Ectodermal cell (in vitro differentiated cells): ENCODE data around the gene DIP2C.
"Not testable (repeated sequence)": the region's sequence is repeated elsewhere in the genome, so short reads cannot be mapped to it uniquely, and the experiment has no call there.

Source experiments
- H3K27ac ChIP-seq: 2 replicates; pipeline ENCODE4 v1.7.0; 2013; ENCODE audit warnings: mild to moderate bottlenecking, low read depth, low read length; ENCODE audit not compliant: insufficient read depth, poor library complexity, severe bottlenecking
- H3K27me3 ChIP-seq: 2 replicates; pipeline ENCODE4 v1.7.0; 2013; ENCODE audit warnings: mild to moderate bottlenecking, low read length; ENCODE audit not compliant: insufficient read depth, control insufficient read depth, poor library complexity, severe bottlenecking
- H3K36me3 ChIP-seq: one replicate; pipeline ENCODE4 v1.7.0; 2013; ENCODE audit warnings: low read length; ENCODE audit not compliant: control insufficient read depth, insufficient read depth
- H3K4me1 ChIP-seq: one replicate; pipeline ENCODE4 v1.7.0; 2013; ENCODE audit warnings: low read length; ENCODE audit not compliant: control insufficient read depth, insufficient read depth
- H3K4me3 ChIP-seq: 2 replicates; pipeline ENCODE4 v1.7.0; 2013; ENCODE audit warnings: low read depth, low read length, control low read depth; ENCODE audit not compliant: insufficient read depth
- H3K9me3 ChIP-seq: 2 replicates; pipeline ENCODE4 v1.7.0; 2013; ENCODE audit warnings: mild to moderate bottlenecking, low read length, moderate library complexity; ENCODE audit not compliant: control insufficient read depth
- WGBS, 2 experiments: methylation state at CpG; one replicate each; pipeline ENCODE4 v1.1.7; 2013; ENCODE audit warnings: missing lambda C conversion rate in 2 of 2; 5-methylcytosine and 5-hydroxymethylcytosine counted together

Gene DIP2C

GRCh38 chr10:661597-662222 is 27.8 kb downstream of the DIP2C start:
- Histone ChIP-seq H3K27ac (no peak overlapping the region), H3K27me3 (no peaks in the 10 kb centered on the region), H3K9me3 (no peaks in the 10 kb centered on the region), H3K36me3 (no peaks in the 10 kb centered on the region), H3K4me1 (peaks cover 26% of the 10 kb centered on the region), H3K4me3 (no peak overlapping the region)
- WGBS, 2 experiments = 56 to 59% methylated on average over 16 of the region's 16 CpGs

- Histone ChIP-seq H3K4me3 (no peak overlapping the region), H3K27ac (no peak overlapping the region), H3K9me3 (no peaks in the 10 kb centered on the region), H3K4me1 (peaks cover 26% of the 10 kb centered on the region), H3K27me3 (no peaks in the 10 kb centered on the region), H3K36me3 (no peaks in the 10 kb centered on the region)
- WGBS, 2 experiments = 89 to 90% methylated on average over 14 of the region's 14 CpGs
These were observed 28.4 kb downstream of the DIP2C start for GRCh38 chr10:660970-661596.

GRCh38 chr10:660413-660969 is 29.0 kb downstream of the DIP2C start:
- Histone ChIP-seq H3K4me3 (no peak overlapping the region), H3K4me1 (peaks cover 26% of the 10 kb centered on the region)
- 93 to 94% methylated on average over 6 of the region's 6 CpGs for WGBS, 2 experiments

GRCh38 chr10:659688-660141 is 29.8 kb downstream of the DIP2C start:
- peaks cover 26% of the 10 kb centered on the region for H3K4me1 ChIP-seq
- H3K9me3 ChIP-seq = no peaks in the 10 kb centered on the region
- H3K4me3 ChIP-seq = no peak overlapping the region
- H3K27me3 ChIP-seq = no peaks in the 10 kb centered on the region
- no peak overlapping the region for H3K27ac ChIP-seq
- H3K36me3 ChIP-seq = no peaks in the 10 kb centered on the region
- 91 to 92% methylated on average over 9 of the region's 9 CpGs for WGBS, 2 experiments

More at GRCh38 chr10:660413-660969, 29.0 kb downstream of the DIP2C start:
- no peaks in the 10 kb centered on the region for H3K36me3 ChIP-seq
- no peak overlapping the region for H3K27ac ChIP-seq
- no peaks in the 10 kb centered on the region for H3K27me3 ChIP-seq
- no peaks in the 10 kb centered on the region for H3K9me3 ChIP-seq

- not testable (repeated sequence) for H3K27me3 ChIP-seq, H3K27ac ChIP-seq, H3K9me3 ChIP-seq, H3K36me3 ChIP-seq, H3K4me3 ChIP-seq
- 96 to 97% methylated on average over 9 of the region's 11 CpGs for WGBS, 2 experiments
- peaks cover 16% of the 10 kb centered on the region for H3K4me1 ChIP-seq
These were observed 31.6 kb downstream of the DIP2C start for GRCh38 chr10:657816-658350.

- Histone ChIP-seq H3K4me1 (peaks cover 13% of the 10 kb centered on the region), H3K4me3 (no peak overlapping the region), H3K27me3 (no peaks in the 10 kb centered on the region), H3K27ac (no peak overlapping the region), H3K9me3 (no peaks in the 10 kb centered on the region), H3K36me3 (no peaks in the 10 kb centered on the region)
- WGBS, 2 experiments = 72% methylated on average over 4 of the region's 5 CpGs
These were observed 32.6 kb downstream of the DIP2C start for GRCh38 chr10:656883-657282.

- no peaks in the 10 kb centered on the region for H3K9me3 ChIP-seq
- whole genome bisulfite sequencing, 2 experiments = 93 to 94% methylated on average over 8 of the region's 8 CpGs
- no peaks in the 10 kb centered on the region for H3K27me3 ChIP-seq
- H3K4me1 ChIP-seq = peaks cover 4% of the 10 kb centered on the region
- no peak overlapping the region for H3K27ac ChIP-seq
- no peak overlapping the region for H3K4me3 ChIP-seq
- no peaks in the 10 kb centered on the region for H3K36me3 ChIP-seq
These were observed 34.3 kb downstream of the DIP2C start for GRCh38 chr10:655184-655583.

- Histone ChIP-seq H3K4me3 (no peak overlapping the region), H3K27ac (no peak overlapping the region), H3K36me3 (no peaks in the 10 kb centered on the region), H3K4me1 (peaks cover 4% of the 10 kb centered on the region), H3K27me3 (no peaks in the 10 kb centered on the region), H3K9me3 (no peaks in the 10 kb centered on the region)
- 93 to 95% methylated on average over 6 of the region's 6 CpGs for WGBS, 2 experiments
These were observed 34.8 kb downstream of the DIP2C start for GRCh38 chr10:654647-654996.

GRCh38 chr10:653991-654646 is 35.3 kb downstream of the DIP2C start:
- Histone ChIP-seq H3K36me3 (no peaks in the 10 kb centered on the region), H3K27me3 (no peaks in the 10 kb centered on the region), H3K9me3 (no peaks in the 10 kb centered on the region), H3K4me3 (no peak overlapping the region), H3K4me1 (peaks cover 4% of the 10 kb centered on the region), H3K27ac (no peak overlapping the region)
- WGBS, 2 experiments = 86 to 87% methylated on average over 13 of the region's 13 CpGs

- WGBS, 2 experiments = 92% methylated on average over 12 to 13 of the region's 13 CpGs
- H3K36me3 ChIP-seq, H3K27me3 ChIP-seq, H3K4me3 ChIP-seq, H3K9me3 ChIP-seq, H3K4me1 ChIP-seq, H3K27ac ChIP-seq: not testable (repeated sequence)
These were observed 36.5 kb downstream of the DIP2C start for GRCh38 chr10:652832-653459.
